Umbilical cord (tissue), 2 donors: ENCODE measurements around the gene MAN2A1. TPM values are rescaled to one million over a fixed set of nuclear protein-coding genes. Genes with fewer than 3 reads are reported as not detected.

Experiments
- DNase-seq: peaks from one replicate; pipeline ENCODE4 v3.0.0-alpha.2; 2015; ENCODE audit warnings: low spot score
- total RNA-seq: library from RNA; depleted of rRNA; stranded (reverse); fragments of >200 nt; gene quantifications from one replicate; pipeline ENCODE4 v1.2.3, GENCODE V29; 2014; ENCODE audit warnings: low replicate concordance; ENCODE audit not compliant: insufficient read depth

Gene MAN2A1
- total RNA-seq, 1 donor from 2014 or later: 69.8 TPM

- no peak for DNase-seq
Observed at GRCh38 chr5:109706095-109706494, 16.4 kb downstream of the MAN2A1 start.

- DNase-seq: no peak
Observed at GRCh38 chr5:109707531-109707930, 17.8 kb downstream of the MAN2A1 start.

GRCh38 chr5:109708813-109709212, 19.1 kb downstream of the MAN2A1 start:
- no peak for DNase-seq

- no peak for DNase-seq
Observed at GRCh38 chr5:109709225-109709624, 19.5 kb downstream of the MAN2A1 start.

GRCh38 chr5:109711673-109712072, 21.9 kb downstream of the MAN2A1 start:
- no peak for DNase-seq

GRCh38 chr5:109713453-109713852, 23.7 kb downstream of the MAN2A1 start:
- no peak for DNase-seq

- DNase-seq: no peak
Observed at GRCh38 chr5:109714592-109714991, 24.9 kb downstream of the MAN2A1 start.

GRCh38 chr5:109718216-109718615, 28.5 kb downstream of the MAN2A1 start:
- no peak for DNase-seq

- DNase-seq: no peak
Observed at GRCh38 chr5:109718632-109719031, 28.9 kb downstream of the MAN2A1 start.

- DNase-seq: no peak
Observed at GRCh38 chr5:109719978-109720377, 30.3 kb downstream of the MAN2A1 start.

- DNase-seq: no peak
Observed at GRCh38 chr5:109721741-109722140, 32.0 kb downstream of the MAN2A1 start.

- DNase-seq: no peak
Observed at GRCh38 chr5:109723606-109724005, 33.9 kb downstream of the MAN2A1 start.

GRCh38 chr5:109725135-109725534, 35.4 kb downstream of the MAN2A1 start:
- DNase-seq: no peak

GRCh38 chr5:109739741-109740728, 50.3 kb downstream of the MAN2A1 start:
- peak; percentile 79 for DNase-seq

- peak; percentile 77 for DNase-seq
Observed at GRCh38 chr5:109740966-109741365, 51.2 kb downstream of the MAN2A1 start.

GRCh38 chr5:109741390-109741789, 51.7 kb downstream of the MAN2A1 start:
- no peak for DNase-seq

- DNase-seq: peak; percentile 8
Observed at GRCh38 chr5:109743041-109743531, 53.4 kb downstream of the MAN2A1 start.

GRCh38 chr5:109743770-109744212, 54.1 kb downstream of the MAN2A1 start:
- peak; percentile 73 for DNase-seq

- DNase-seq: no peak
Observed at GRCh38 chr5:109744261-109744660, 54.5 kb downstream of the MAN2A1 start.

- no peak for DNase-seq
Observed at GRCh38 chr5:109748546-109748945, 58.8 kb downstream of the MAN2A1 start.

- DNase-seq: no peak
Observed at GRCh38 chr5:109750463-109750862, 60.7 kb downstream of the MAN2A1 start.

- DNase-seq: no peak
Observed at GRCh38 chr5:109753279-109753678, 63.6 kb downstream of the MAN2A1 start.

GRCh38 chr5:109754319-109754718, 64.6 kb downstream of the MAN2A1 start:
- no peak for DNase-seq
